Measurements from ENCODE around the gene LIPC.

DNA sequence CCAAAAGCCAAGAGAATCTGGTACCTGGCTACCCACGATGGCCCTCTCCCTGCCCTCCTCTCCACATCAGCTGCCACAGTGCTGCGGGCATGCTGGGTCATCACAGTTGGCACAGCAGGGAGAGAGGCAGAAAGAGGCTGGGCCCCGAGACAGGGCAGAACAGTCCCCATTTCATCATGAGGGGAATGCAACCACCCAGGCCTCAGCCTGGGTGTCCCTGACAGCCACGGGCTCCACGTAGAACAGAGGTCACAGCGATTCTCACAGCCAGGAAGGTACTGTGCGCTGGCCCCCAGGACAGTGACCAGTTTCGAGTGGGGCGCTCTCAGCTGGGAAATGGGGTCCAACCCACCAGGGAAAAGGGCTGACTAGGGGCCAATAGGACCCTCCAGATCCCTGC, 6.3 kb downstream of the LIPC start:
- TF ChIP-seq, protein P1, sequence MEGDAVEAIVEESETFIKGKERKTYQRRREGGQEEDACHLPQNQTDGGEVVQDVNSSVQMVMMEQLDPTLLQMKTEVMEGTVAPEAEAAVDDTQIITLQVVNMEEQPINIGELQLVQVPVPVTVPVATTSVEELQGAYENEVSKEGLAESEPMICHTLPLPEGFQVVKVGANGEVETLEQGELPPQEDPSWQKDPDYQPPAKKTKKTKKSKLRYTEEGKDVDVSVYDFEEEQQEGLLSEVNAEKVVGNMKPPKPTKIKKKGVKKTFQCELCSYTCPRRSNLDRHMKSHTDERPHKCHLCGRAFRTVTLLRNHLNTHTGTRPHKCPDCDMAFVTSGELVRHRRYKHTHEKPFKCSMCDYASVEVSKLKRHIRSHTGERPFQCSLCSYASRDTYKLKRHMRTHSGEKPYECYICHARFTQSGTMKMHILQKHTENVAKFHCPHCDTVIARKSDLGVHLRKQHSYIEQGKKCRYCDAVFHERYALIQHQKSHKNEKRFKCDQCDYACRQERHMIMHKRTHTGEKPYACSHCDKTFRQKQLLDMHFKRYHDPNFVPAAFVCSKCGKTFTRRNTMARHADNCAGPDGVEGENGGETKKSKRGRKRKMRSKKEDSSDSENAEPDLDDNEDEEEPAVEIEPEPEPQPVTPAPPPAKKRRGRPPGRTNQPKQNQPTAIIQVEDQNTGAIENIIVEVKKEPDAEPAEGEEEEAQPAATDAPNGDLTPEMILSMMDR (IDR thresholded peaks at IDR 0.05) = no peak
- TF ChIP-seq POLR2AphosphoS5 (IDR thresholded peaks at IDR 0.05; ENCODE audit: insufficient read depth in 1 of 2, low read depth in 1 of 2) = no peak
